ENCODE data around the gene GOLGB1.
A peak's percentile ranks its signal among the peaks of the same experiment; 100 is the strongest.
"Not testable (repeated sequence)": the region's sequence is repeated elsewhere in the genome, so short reads cannot be mapped to it uniquely, and the experiment has no call there.

GOLGB1 gene

GRCh38 chr3:121747976-121748375, 1.6 kb downstream of the GOLGB1 start:
- DNase-seq, result peak in 2 of 4 experiments; percentile 9 to 11

GRCh38 chr3:121743106-121743505, 6.4 kb downstream of the GOLGB1 start:
- DNase-seq, result not testable (repeated sequence)

- no peak for DNase-seq
These were observed 8.6 kb downstream of the GOLGB1 start for GRCh38 chr3:121740896-121741295.

DNA sequence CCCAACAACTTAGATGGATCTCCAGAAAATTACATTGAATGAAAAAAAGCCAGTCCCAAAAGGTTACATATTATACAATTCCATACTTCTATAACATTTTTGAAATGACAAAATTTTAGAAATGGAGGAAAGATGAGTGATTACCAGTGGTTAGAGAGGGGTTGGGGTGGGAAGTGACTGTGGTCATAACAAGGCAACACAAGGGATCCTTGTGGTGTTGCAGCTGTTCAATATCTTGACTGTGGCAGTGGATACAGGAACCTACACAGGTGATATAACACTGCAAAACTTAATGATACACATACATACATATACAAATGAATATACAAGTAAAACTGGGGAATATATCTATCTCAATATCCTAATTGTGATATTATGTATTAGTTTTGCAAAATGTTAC, 9.6 kb downstream of the GOLGB1 start:
- no peak for DNase-seq

- DNase-seq, result no peak
These were observed 11.9 kb downstream of the GOLGB1 start for GRCh38 chr3:121737644-121738043.

- DNase-seq, result no peak
These were observed 13.4 kb downstream of the GOLGB1 start for GRCh38 chr3:121736112-121736511.

DNA sequence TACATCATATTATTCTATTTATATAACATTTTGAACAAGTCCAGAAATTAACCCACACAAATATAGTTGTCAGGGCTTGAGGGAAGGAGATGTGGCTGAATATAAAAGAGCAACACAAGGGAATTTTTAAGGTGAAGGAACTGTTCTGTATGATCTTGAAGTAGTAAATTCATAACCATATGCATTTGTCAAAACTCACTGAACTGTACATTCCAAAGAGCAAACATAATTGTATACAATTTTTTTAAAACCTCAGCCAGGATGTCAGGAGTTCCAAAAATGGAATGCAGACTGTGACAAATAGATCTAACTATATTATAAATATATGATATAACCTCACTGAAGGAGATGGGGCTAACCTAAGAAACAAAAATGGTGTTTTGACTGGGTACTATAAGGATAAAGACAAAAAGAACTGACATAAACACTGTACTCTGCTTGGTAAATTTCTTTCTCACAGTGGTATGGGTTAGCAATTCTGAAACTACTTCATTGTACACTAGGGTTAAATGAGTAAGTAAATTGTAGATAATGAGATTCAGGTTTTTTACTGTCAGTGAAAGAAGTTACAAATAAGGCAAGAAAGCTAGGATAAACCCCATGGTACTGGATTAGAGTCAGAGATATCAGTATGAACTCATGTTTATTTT, 14.4 kb downstream of the GOLGB1 start:
- no peak for DNase-seq

DNA sequence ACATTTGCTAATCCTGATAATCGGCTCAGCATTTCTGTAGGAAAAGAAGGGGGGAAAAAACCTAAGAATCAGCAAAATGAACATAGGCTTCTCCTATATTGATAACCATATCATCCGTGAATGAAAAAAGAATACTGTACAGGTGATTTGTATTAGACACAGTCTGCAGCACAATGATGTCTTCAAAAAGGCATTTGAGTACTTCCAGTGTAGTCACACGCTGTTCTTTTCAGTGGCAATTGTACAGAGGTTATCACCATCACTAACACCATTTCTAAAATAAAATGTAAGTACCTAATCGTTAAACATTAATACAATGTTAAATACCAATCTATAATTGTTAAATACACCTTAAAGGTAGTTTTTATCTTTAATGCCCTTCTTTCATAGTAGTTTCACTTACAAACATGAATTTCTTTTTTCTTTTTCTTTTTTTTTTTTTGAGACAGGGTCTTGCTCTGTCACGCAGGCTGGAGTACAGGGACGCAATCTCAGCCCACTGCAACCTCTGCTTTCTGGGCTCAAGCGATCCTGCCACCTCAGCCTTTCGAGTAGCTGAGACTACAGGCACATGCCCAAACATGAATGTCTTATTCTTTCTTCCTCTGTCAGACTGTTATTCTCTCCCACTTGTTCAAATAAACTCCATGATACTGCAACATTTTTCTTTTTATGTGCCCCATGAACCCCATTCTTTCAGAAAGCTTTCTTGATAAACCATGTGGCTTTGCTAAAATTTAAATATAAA, 18.4 kb downstream of the GOLGB1 start:
- DNase-seq, result no peak

GRCh38 chr3:121724130-121724529, 25.4 kb downstream of the GOLGB1 start:
- DNase-seq, result peak in 2 of 4 experiments; percentile 13 to 30

GRCh38 chr3:121723485-121723884, 26.1 kb downstream of the GOLGB1 start:
- DNase-seq, result no peak

DNA sequence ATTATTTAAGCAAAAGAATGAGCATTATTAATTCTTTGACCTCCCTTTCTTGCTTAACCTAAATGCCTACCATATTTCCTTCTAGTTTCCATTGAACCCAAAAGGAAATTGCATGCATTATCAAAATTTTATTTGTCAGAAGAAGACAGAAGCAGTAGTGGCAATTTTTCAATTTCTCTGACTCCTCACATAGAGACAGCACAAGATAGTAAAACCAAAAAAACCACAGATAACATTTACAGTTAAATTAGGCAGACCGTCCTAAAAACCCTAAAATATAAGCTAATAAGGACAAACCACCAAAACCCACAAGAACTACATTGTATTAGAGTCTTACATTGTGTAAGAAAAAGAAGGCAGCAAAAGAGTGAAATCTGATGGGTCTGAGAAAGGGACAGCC, 27.1 kb downstream of the GOLGB1 start:
- DNase-seq, result no peak

DNA sequence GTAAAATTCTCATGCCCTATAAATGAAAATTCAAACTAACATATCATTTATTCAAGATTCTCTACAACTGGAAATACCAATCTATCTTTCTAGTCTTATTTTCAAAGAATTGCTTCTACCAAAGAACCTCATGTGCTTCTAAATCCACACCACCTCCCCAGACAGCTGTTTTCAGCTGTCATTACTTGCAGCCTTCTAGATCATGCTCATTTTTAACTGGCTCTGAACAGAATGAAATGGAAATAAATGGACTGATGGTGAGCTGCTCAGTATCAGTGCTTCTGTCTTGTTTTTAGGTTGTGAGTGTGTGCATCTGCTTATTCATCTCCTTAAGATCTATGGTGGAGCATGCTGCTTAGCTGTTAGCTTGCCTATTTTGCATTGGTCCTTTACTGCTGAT, 29.4 kb downstream of the GOLGB1 start:
- DNase-seq, result no peak

DNA sequence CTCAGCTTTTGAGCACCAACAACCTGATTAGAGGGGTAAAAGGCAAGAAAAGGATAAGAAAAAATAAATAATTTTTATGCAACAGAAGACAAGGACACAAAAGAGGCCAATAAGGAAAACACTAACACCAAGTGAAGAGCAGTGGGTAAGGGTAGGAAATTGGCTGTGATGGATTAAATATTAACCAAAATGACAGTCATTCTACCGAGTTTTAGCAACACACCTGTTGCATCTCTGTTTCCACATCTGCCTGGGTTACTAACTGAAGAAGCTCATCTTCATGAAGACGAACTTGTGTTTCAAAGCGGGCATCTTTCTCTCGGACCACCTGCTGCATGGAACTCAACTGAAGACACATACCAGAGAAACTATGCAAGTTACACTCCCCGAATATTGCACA, 30.1 kb downstream of the GOLGB1 start:
- DNase-seq, result no peak

GRCh38 chr3:121718205-121718846, 31.2 kb downstream of the GOLGB1 start:
- no peak for DNase-seq

DNA sequence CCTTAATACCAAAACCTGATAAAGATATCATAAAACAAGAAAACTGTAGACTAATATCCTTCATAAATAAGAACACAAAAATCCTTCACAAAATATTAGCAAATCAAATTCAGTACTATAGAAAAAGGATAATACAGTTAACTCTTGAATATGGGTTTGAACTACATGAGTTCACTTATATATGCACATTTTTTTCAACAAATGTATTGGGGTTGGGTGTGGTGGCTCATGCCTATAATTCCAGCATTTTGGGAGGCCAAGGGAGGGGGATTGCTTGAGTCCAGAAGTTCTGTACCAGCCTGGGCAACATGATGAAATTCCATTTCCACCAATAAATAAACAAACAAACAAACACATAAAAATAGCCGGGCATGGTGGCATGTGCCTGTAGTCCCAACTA, 39.2 kb downstream of the GOLGB1 start:
- no peak for DNase-seq

- DNase-seq, result no peak
These were observed 41.8 kb downstream of the GOLGB1 start for GRCh38 chr3:121707531-121708273.

DNA sequence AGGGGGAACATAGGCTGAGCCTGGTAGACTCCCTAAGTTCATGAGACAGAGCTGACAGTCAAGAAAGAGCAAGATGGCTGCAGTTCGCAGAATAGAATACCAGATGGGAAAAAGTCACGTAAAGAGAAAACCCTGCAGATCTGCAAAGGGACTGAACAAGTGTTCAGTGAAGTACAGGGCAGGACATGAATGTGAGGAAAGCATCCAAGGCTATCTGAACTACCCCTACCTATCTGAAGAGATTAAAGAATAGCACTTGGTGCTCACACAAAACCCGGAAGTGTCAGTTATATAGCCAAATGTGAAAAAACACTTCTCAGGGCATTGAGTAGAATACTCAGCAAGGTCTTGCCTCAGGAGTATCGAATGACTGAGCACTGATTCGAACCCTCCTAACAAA, 44.0 kb downstream of the GOLGB1 start:
- DNase-seq, result no peak

GRCh38 chr3:121703973-121704372, 45.6 kb downstream of the GOLGB1 start:
- DNase-seq, result no peak

DNA sequence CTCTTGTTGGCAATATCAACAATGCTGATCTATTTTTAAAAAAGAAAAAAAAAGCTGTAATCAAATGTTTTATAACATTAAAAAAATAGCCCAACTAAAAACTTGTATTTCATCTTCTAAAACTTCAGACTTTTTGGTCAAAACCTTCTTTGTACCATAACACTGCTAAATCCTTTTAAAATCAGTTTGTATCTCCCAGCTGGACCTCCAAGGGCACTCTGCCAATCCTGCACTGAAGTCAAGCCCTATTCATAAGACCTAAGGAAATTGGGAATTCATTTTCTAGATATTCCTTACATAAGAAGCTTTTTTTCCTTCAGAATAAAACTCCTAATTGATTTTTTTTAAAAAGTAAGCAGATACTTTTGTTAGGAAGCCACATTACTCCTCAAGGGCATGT, 50.6 kb downstream of the GOLGB1 start:
- no peak for DNase-seq

- DNase-seq, result no peak
These were observed 51.1 kb downstream of the GOLGB1 start for GRCh38 chr3:121698476-121698875.

DNA sequence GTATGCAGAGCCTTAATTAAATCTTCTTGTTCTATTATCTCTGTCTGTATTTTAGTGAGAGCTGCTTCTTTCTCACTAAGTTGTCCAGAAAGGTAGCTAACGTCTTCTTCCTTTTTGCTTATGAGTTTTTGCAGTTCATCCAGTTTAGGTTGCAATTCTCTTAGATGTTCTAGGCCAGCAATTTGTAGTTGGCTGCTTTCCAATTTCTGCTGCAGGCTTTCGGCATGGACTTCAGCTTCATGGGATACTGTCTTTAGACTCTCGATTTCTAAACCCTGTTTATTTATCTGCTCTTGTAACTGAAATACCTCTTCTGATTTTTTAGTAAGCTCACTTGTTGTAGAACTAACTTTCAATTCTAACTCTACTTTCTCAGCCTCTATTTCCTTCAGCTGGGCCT, 53.4 kb downstream of the GOLGB1 start:
- peak in 1 of 4 experiments; percentile 8 for DNase-seq

DNA sequence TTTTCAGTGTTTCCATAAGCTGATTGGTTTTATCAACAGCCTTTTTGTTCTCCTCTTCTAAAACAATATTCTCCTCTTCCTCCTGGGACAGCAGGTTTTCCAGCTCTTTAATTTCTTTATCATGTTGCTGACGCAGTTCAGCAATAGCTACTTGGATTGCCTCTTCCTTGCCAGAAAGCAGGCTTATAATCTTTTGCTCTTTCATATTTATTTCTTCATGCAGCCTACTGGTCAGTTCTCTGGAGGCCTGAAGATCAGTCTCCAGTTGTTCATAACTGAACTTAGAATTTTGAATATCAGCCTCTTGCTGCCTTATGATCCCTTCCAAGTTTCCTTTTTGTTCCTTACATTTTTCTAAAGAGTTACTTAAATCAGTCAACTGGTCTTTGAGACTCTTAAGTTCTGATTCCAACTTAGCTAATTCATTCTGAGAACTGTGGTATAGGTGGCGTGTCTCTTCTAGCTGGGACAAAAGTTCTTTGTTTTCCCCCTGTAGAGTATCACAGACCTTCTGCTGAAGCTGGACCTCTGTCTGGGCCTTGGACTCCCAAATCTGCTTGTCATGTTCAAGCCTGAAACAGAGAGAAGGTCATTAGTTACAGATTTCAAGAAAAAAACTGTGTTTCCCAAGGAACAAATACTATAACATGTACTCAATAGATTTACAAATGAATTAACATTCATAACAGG, 57.4 kb downstream of the GOLGB1 start:
- DNase-seq, result no peak
